Measurements from ENCODE around the gene RFPL2.
"Not testable (repeated sequence)": the region's sequence is repeated elsewhere in the genome, so short reads cannot be mapped to it uniquely, and the experiment has no call there.

RFPL2 gene

DNA sequence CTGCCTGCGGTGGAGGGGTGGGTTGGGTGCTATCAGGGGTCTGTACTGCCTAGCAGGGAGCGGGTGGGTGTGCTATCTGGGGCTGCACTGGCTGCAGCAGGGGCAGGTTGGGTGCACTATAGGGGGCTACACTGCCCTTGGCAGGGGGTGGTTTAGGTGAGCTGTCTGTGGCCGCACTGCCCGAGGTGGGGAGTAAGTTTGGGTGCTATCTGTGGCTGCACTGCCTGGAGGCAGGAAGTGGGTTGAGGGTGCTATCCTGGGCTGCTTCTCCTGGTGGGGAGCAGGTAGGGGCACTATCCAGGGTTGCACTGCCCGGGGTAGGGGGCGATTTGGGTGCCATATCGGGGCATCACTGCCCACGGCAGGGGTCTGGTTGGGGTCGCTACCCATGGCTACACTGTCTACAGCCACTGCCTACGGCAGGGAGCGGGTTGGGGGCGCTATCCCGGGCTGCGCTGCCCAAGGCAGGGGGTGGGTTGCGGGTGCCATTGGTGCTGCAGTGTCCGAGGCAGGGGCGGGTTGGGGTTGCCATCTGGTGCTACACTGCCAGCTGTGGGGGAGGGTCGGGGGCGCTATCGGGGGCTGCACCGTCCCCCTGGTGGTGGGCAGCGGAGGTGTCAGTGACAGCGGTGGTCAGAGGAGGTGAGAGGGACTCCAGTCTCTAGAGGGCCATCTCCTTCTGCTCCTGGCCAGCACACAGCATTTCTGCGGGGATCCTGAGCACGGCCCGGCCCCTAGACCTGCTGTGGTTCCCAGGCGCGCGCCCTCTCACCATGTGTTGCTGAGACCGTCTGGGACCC is 1.3 kb upstream of the RFPL2 start:
- DNase-seq (ENCODE audit: low read depth) = no peak

DNA sequence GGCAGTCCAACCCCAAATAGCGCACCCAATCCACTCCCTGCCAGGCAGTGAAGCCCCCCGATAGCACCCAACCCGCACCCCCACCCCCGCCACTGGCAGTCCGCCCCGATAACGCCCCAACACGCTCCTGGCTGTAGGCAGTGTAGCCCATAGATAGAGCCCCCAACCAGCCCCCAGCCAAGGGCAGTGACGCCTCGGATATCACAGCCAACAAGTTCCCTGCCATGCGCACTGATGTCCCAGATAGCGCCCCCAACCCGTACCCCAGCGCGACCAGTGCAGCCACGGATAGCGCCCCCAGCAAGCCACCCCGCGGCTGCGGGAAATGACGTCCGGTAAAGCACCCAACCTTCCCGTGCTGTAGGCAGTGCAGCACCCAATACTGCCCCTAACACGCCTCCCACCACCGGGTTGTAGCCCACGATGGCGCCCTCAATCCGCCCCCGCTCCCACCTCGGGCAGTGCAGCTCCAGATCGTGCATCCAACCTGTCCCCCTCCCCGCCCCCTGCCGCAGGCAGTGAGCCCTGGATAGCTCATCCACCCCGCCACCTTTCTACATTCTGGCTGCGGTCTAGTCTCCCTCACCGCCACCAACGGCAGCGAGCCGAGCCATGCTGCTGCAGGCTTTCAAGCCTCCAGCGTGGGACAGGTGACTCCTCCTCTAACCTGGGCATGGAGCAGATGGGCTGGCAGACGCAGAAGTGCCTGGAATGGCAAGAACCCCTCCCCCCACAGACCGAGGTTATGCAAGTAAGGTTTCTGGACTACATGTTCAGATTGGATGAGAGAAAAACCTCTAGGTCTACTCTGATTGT is 625 bp downstream of the RFPL2 start:
- DNase-seq (ENCODE audit: low read depth) = peak; percentile 2

DNA sequence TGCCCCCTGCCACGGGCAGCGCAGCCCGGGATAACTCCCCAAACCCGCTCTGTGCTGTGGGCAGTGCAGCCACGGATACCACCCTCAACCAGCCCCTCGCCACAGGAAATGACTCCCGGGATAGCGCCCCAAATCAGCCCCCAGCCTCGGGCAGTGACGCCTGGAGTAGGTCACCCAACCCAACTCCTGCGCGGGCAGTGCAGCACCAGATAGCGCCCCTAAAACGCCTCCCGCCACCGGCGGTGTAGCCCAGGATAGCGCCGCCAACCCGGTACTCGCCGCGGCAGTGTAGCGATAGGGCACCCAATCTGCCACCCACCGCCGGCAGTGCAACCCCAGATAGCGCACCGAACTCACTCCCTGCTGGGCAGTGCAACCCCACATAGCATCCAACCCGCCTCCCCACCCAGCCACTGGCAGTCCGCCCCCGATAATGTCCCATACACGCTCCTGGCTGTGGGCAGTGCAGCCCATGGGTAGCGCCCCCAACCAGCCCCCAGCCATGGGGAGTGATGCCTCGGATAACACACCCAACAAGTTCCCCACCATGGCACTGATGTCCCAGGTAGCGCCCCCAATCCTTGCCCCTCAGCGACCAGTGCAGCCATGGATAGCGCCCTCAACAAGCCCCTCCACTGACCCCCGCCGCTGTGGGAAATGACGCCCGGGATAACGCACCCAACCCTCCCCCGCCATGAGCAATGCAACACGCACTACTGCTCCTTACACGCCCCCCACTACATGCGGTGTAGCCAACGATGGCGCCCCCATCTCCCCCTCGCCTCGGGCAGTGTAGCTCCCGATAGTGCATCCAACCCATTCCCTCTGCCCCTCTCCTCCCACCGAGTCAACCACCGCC is 1.5 kb downstream of the RFPL2 start:
- DNase-seq (ENCODE audit: low read depth) = no peak

DNA sequence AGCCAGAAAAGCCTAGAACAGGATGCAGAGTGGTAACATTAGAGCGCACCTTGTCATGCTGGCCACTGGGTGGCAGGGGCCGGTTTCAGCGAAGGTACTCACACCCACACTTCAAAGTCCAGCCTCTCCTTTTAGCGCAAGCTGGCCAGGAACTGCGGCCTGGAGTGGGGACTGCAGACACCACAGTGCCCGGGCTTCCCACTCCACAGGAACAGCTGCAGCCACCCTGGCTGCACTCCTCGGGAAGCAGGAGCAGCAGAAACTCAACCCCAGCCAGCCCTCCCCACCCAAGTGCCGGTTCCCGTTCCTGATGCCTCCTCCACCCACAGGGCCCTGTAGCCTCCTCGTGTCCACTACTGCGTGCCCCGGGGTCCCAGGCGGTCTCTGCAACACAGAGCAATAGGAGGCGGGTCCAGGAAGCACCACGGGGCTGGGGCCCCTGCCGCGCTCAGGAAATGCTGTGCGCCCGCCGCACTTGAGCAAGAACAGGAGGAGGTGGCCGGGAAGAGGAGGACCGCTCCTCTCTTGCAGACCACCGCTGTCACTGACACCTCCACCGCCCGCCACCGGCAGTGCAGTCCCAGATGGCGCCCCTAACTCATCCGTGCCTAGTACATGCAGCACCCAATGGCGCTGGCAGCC is 2.2 kb downstream of the RFPL2 start:
- DNase-seq (ENCODE audit: low read depth) = peak; percentile 8

DNA sequence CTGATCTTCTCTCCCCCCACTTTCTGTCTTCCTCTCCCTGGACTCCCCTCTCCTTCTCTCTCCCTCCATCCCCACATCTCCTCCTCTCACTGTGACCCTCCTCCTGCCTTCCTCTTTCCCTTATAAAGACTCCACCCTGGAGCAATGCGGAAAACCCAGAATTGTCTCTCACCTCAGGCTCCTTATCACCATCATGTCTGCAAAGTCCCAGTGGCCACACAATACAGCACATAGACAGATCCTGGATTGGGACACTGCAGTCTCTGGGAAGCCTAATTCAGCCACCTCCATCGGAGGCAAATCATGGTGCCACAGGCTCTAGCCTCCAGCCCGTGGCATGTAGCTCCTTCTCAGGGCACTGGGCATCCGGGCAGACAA is 2.7 kb downstream of the RFPL2 start:
- no peak for DNase-seq (ENCODE audit: low read depth)

DNA sequence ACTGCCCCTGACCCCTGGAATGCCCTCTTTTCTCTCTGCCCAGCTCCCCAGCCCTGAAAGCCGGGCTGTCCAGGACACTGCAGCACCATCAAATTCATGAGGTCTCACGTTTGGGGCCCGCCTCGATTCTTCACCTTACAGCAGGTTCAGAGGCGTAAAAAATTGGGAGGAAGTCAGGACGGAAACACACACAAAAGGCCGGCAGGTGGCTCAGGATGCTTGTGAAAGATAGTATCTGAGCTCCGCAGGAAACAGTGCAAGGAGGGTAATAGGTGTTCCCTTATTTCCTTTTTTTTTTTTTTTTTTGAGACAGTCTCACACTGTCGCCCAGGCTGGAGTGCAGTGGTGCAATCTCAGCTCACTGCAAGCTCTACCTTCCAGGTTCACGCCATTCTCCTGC is 4.1 kb downstream of the RFPL2 start:
- no peak for DNase-seq (ENCODE audit: low read depth)

DNA sequence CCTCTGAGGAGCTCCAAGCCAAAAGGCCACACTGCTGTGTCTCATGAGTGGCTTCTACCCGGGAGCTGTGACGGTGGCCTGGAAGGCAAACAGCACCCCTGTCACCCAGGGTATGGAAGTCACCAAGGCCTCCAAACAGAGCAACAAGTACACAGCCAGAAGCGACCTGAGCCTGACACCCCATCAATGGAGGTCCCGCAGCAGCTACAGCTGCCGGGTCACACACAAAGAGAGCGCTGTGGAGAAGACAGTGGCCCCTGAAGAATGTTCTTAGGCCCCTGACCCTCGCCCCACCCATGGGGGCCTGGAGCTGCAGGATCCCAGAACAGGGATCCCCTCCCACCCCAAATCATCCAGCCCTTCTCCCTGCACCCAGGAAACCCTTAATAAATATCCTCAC is 4.9 kb downstream of the RFPL2 start:
- DNase-seq (ENCODE audit: low read depth) = no peak

DNA sequence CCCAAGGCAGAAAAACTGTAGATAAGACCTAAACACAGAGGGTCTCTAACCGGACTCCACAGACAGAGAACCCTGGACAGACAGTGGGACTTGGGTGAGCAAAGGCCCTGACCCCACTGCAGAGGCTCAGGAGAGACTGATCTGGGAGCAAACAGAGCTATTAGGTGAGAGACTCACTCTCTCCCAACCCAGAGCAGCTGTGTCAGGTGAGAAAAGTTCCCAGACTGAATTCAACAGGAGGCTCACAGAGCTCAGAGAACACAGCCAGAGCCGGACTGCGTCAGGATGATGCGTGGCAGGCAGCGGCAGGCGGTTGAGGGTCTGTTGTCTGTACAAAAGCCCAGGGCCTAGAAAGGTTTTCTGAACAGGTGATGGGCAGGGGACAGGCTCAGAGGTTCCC is 5.5 kb downstream of the RFPL2 start:
- DNase-seq (ENCODE audit: low read depth) = no peak

DNA sequence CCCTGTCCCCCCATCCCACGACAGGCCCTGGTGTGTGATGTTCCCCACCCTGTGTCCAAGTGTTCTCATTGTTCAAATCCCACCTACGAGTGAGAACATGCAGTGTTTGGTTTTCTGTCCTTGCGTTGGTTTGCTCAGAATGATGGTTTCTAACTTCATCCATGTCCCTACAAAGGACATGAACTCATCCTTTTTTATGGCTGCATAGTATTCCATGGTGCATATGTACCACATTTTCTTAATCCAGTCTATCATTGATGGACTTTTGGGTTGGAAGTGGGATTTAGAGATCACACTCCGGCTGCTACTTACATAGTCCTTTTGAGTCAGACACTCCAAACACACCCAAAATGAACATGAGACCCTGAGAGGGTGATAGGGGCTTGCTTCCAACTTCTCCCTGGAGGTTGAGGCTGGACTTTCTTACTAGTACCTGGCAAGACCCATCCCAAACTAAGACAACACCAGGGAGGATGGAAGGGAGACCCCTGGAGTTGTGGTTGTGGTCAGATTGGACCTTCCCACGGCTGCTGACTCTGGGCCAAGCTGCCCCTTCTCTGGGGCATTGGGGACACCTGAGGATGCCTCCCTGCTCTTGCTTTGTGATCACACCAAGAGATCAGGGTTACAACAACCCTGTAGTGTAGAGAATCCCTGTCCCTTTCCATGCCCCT is 7.2 kb downstream of the RFPL2 start:
- DNase-seq (ENCODE audit: low read depth) = not testable (repeated sequence)

DNA sequence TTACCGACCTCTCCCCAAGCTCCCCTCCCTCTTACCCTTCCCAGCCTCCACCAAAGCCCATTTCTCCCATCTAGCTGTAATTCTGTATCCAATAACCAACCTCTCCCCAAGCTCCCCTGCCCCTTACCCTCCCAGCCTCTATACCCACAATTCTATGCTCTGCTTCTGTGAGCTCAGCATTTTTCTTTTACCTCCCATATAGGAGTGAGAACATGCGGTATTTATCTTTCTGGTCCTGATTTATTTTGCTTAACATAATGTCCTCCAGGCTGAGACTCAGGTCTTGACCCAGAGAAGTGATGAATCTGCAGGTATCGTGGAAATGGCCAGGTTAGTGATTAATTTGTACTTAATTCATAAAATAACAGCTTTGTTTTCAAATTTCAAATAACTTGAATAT is 9.0 kb downstream of the RFPL2 start:
- DNase-seq (ENCODE audit: low read depth) = not testable (repeated sequence)

DNA sequence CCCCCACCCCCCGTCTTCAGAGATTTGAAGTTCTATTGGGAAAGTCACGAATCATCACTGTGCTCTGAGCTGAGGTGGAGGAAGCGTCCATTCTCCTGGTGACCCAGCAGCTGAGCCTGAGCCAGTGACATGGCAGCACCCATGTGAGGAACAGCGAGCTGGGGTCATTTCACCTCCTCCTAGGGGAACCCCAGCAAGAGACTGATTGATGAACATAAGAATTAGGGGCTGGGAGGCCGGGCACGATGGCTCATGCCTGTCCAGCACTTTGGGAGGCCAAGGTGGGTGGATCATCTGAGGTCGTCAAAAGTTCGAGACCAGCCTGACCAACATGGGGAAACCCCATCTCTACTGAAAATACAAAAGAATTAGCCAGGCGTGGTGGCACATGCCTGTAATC is 11.5 kb downstream of the RFPL2 start:
- not testable (repeated sequence) for DNase-seq (ENCODE audit: low read depth)

DNA sequence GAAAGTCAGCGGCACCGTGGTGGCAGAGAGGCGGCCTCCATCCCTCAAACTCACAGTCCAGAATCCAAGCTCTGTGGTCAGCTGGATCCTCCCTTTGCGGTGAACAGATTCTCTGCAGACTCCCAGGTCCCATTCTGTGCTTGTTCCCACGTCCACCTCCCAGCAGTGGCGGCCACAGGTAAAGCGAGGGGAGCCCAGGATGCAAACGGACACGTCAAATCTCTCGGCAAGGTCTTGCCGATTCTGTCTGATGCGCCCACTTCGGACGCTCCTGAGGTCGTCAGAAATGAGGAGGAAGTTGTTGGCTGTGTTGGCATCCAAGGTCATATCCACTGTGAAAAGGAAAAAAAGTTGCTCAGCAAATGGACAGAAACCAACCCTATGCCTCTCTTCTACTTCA is 13.9 kb downstream of the RFPL2 start:
- not testable (repeated sequence) for DNase-seq (ENCODE audit: low read depth)

DNA sequence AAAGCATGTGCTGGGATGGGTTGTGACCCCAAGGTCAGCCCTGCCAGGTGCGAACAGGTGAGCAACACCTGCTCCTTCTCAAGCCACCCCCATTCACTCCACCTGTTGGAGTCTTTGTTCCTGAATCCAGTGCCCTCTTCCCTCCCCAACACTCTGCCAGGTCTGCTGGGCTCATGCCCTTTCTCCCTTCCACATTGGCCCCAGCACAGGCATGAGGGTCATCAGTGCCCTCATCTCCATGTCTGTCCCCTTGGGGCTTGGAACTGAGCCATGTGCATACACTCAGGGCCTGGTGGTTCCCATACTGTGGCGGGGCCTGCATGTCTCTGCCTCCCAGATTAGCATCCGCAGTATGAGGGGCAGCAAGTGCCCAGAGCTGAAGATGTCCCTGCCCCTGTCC is 19.1 kb downstream of the RFPL2 start:
- no peak for DNase-seq (ENCODE audit: low read depth)

DNA sequence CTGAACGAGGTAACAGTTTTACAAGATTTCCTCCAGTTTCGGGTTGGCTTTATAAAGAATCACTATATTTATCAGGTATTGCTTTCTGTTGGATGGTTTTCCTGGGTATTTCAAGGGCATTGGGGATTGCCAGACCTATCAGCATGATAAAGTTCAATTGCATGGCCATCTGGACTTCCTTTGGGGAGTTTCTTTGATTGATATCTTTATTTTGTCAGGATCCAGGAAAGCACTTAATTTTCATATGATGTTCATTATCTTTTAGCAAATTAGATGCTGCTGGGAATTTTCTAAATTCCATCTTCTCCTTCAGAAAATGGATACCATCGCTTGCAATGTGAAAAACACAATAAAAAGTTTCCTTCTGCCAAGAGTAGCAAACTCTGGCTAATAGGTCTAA is 21.2 kb downstream of the RFPL2 start:
- no peak for DNase-seq (ENCODE audit: low read depth)

DNA sequence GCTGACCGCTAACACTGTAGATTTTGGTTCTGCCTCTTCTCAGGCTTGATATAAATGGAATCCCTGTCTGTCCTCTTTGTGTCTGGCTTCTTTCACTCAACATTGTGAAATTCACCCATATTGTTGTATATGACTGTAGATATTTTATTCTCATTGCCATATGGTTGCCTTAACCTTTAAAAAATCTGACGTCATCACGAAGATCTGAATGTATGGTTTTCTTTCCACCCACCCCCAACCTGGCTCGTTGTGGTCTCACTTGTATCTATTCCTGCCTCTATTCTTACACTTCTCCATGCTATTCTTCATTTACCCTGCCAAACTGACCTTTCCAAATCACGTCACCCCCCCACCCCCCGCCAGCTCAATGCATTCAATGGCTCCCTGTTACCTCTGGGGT is 23.8 kb downstream of the RFPL2 start:
- no peak for DNase-seq (ENCODE audit: low read depth)

DNA sequence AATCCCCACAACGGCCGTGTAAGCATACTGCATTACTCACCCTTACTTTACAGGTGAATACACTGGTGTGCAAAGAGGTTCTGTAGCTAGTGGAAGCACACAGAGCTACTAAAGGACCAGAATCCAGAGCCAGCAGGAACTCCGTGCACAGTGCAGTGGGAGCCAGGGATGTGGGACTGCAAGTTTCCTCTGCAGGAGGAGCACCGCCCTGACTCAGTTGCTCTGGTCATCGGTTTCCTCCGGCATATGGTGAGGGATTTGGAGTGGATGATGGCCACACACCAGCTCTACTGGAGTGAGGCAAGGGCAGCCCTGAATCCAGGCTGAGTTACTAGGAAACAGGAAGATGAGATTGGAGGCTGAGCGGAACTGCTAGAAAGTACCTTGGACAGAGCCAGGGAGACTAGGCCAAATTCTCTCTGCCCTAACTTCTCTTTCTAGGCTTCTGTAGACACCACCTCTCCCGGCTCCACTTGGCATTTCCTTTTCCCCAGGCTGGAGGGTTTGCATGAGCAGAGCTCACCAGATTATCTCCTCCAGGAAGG is 27.6 kb downstream of the RFPL2 start:
- peak; percentile 4 for DNase-seq (ENCODE audit: low read depth)

DNA sequence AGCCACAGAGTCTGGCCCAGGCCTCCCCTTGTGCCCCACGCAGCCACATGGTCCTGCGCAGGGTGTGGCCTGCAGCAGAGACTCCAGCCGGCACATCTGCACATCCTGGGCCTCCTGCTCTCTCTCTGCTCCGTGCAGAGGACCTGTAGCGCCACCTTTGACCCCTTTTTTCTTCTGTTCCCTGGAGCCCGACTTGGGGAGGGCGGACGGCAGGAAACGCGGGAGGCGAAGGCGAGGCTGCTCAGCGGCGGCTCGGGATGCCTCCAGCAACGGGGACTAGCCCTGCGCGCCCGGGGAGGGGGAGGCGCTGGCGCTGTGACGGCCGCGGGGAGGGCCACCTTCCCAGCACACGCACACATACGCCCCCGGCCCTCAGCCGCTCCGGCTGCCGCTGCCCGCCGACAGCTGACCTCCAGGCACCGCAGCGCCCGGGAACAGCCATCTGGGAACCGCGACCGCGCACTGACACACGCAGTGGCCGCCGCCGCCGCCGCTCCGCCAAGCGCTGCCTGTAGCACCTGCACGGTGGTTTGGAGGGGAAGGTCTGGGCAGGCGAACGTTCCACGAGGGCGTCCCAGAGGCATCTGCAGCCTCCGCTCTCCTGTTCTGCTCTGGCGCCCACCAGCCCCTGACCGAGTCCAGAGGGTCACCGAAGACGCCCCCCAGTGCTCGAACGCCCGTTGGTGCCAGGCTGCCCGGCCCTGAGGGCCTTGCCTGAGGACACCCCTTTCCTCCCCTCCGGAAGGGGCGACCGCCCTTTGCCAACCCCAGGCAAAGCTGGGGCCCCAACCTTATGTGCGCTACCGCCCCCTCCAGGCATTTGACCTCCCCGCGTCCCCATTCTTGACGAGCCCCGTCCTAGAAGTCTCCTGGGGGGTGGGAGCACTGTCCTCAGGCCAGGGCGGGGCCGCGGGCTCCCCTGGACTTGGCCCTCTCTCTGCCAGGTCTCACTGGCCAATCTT is 28.9 kb downstream of the RFPL2 start:
- DNase-seq (ENCODE audit: low read depth) = no peak

DNA sequence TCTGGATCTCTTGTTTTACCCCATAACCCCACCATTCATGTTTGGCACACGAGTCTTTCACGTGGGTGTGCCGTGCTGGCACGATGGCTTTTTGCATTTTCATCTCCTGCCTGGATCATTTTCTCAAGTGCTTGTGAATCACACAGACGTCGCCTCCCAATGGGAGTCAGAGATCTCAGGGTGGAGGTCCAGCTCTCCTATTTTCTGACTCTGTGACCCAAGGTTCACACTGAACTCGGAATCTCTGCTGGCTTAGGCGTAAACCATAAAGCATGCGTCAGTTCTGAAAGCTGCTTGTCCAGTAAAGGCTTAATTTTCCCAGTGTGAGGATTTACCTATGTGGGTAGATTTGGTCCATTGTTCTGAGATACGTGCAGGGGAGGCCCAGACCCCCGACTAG is 29.8 kb downstream of the RFPL2 start:
- no peak for DNase-seq (ENCODE audit: low read depth)

DNA sequence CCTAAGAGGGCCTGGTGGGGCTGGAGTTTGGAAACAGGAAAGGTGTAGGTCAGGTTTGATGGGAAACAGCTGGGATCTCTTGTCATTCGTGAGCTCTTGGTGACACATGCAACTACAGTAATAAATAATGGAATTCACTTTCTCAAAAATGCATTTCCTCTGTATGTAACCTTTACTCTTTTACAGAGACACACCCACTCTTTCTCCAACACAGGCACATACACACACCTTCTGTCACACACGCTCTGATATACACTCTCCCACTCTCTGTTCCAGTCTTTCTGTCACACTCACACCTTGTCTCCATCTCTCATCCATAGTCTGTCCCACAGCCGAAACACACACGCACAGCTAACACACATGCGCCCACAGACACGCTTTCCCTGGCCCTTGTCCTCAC is 39.2 kb downstream of the RFPL2 start:
- no peak for DNase-seq (ENCODE audit: low read depth)
